DOHH2 (cell line): Measurements from ENCODE around the gene ARHGEF9.
"Not testable (repeated sequence)": the region's sequence is repeated elsewhere in the genome, so short reads cannot be mapped to it uniquely, and the experiment has no call there.

Source experiments
- H3F3A ChIP-seq: fragments of 200-600 bp; sonication (generic), shearing (Covaris generic); 2 replicates; pipeline ENCODE4 v1.6.0; 2016; ENCODE audit warnings: antibody characterized with exemption, mild to moderate bottlenecking; ENCODE audit not compliant: control insufficient read depth, insufficient read depth
- H3K27ac ChIP-seq: fragments of 200-600 bp; sonication (generic); 2 replicates; pipeline ENCODE4 v1.5.1; 2014; ENCODE audit warnings: low read depth, mild to moderate bottlenecking, low read length, moderate library complexity
- H3K27me3 ChIP-seq: fragments of 200-600 bp; sonication (generic); 2 replicates; pipeline ENCODE4 v1.6.1; 2014; ENCODE audit warnings: mild to moderate bottlenecking, low read length, mixed read lengths; ENCODE audit not compliant: control insufficient read depth
- H3K36me3 ChIP-seq: fragments of 200-600 bp; sonication (generic); 2 replicates; pipeline ENCODE4 v1.6.1; 2014; ENCODE audit warnings: mild to moderate bottlenecking, low read length, moderate library complexity, mixed read lengths; ENCODE audit not compliant: control insufficient read depth
- H3K4me1 ChIP-seq: fragments of 200-600 bp; sonication (generic); 2 replicates; pipeline ENCODE4 v1.6.1; 2014; ENCODE audit warnings: mild to moderate bottlenecking, low read length, mixed read lengths; ENCODE audit not compliant: control insufficient read depth
- H3K4me2 ChIP-seq: fragments of 200-600 bp; sonication (generic); 2 replicates; pipeline ENCODE4 v1.6.0; 2014; ENCODE audit warnings: mild to moderate bottlenecking, low read length, moderate library complexity
- H3K4me3 ChIP-seq: fragments of 200-600 bp; sonication (generic); 2 replicates; pipeline ENCODE4 v1.5.1; 2014; ENCODE audit warnings: mild to moderate bottlenecking, low read length, mixed read lengths
- H3K79me2 ChIP-seq: fragments of 200-600 bp; sonication (generic); 2 replicates; pipeline ENCODE4 v1.6.1; 2014; ENCODE audit warnings: mild to moderate bottlenecking, low read length, mixed read lengths; ENCODE audit not compliant: control insufficient read depth
- H3K9me2 ChIP-seq: fragments of 200-600 bp; sonication (generic); replicated peaks from 2 replicates; pipeline ENCODE4 v1.6.1; 2014; ENCODE audit warnings: mild to moderate bottlenecking, low read length, mixed read lengths; ENCODE audit not compliant: control insufficient read depth
- H3K9me3 ChIP-seq: fragments of 200-600 bp; sonication (generic); 2 replicates; pipeline ENCODE4 v1.6.1; 2014; ENCODE audit warnings: antibody characterized with exemption, low read length, mixed read lengths; ENCODE audit not compliant: control insufficient read depth, insufficient read depth
- H4K20me1 ChIP-seq: fragments of 200-600 bp; sonication (generic); 2 replicates; pipeline ENCODE4 v1.6.0; 2014; ENCODE audit warnings: low read depth, mild to moderate bottlenecking, antibody characterized with exemption, low read length, moderate library complexity; ENCODE audit not compliant: control insufficient read depth, insufficient read depth
- CTCF ChIP-seq: fragments of 200-600 bp; sonication (generic); IDR thresholded peaks from one replicate; pipeline ENCODE4 v1.5.1; 2014; ENCODE audit warnings: antibody characterized with exemption, mild to moderate bottlenecking, low read depth, low read length; ENCODE audit not compliant: poor library complexity, severe bottlenecking
- EZH2phosphoT487 ChIP-seq: fragments of 200-600 bp; sonication (generic); IDR thresholded peaks from 2 replicates; pipeline ENCODE4 v1.6.1; 2017; ENCODE audit warnings: borderline replicate concordance, mild to moderate bottlenecking, antibody characterized with exemption, low read length, moderate library complexity, mixed read lengths

The ARHGEF9 gene

DNA sequence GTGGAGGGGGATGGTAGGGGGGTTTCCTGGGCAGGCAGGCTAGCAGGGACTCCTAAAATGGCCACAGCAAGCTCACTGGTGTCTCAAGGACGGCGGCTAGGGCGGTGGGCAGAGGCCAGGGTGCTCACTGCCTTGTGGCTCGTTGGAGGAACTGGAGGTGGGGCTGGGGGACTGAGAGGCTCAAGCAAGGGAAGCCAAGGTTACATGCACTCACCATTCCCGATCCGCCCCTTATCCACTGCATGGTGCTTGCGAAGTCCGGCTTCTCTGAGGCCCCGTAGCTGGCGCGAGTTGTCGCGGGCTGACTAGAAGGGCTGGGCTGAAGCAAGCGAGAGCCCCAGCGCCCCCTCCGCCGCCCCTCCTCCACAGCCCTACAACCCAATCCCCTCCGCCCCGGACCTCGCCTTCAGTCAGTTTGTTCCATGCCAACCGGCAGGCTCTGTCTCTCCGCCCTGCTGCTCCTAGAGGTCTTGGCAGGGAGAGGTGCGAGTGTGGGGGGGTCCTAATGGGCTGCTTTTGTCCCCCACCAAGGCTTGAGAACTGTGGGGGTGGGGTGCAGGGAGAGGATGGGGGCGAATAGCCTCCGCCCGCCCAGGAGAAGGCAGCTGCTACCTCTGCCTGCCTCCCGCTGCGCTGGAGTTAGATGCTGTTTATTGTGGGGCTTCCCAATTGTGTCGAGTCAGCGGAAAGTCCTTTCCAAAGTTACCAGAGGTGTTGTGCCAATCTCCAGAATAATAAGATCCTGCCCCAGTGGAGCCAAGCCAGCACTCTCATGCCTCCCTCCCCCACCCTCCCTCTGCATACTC is at the start of gene ARHGEF9:
ARHGEF9 (minus strand) TSS at position 313 of the 806 bp plus-strand sequence; CDS start at position 244, 69 bp downstream.
- Histone ChIP-seq H3K4me1 (no peaks in the 10 kb centered on the region), H3K36me3 (no peaks in the 10 kb centered on the region), H3F3A (no peaks in the 10 kb centered on the region), H3K9me3 (no peaks in the 10 kb centered on the region), H3K27me3 (no peaks in the 10 kb centered on the region), H3K79me2 (no peaks in the 10 kb centered on the region), H3K27ac (no peak within 1 kb of the TSS), H3K4me2 (no peak within 1 kb of the TSS), H4K20me1 (no peaks in the 10 kb centered on the region), H3K9me2 (no peaks in the 10 kb centered on the region), H3K4me3 (no peak within 1 kb of the TSS)
- TF ChIP-seq CTCF (no peak), EZH2phosphoT487 (no peak)

- H3K79me2 ChIP-seq, H3K27ac ChIP-seq, H3K4me1 ChIP-seq, H3K9me3 ChIP-seq, H3K9me2 ChIP-seq, H3K36me3 ChIP-seq, H3K4me2 ChIP-seq, H3K27me3 ChIP-seq, H4K20me1 ChIP-seq, H3K4me3 ChIP-seq, H3F3A ChIP-seq: not testable (repeated sequence)
Observed at GRCh38 chrX:63825446-63825845, 40.4 kb upstream of the ARHGEF9 start.

DNA sequence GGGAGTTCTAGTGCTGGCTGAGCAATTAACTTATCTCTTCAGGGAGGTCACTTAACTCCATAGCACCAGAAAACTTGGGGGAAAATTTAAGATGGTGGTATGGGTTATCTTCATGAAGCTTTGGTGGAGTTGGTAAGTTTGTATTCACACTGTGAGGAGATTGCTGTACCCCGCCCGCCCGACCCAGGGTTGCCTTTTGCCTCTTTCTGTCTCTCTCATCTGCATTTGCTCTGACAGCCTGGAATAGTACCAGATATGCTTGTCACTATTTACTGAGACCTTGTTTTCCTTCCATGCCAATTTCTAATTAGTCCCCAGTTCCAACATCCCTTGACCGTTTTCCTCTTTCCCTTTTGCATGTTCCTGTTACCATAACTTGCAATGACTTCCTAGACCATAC is 33.1 kb upstream of the ARHGEF9 start:
- H3K27ac ChIP-seq: no peak overlapping the region
- H3K9me2 ChIP-seq: no peaks in the 10 kb centered on the region
- H3K79me2 ChIP-seq: no peaks in the 10 kb centered on the region
- H3K4me3 ChIP-seq: no peak overlapping the region
- no peaks in the 10 kb centered on the region for H3K9me3 ChIP-seq
- H3K4me1 ChIP-seq: no peaks in the 10 kb centered on the region
- no peak for TF ChIP-seq EZH2phosphoT487
- no peak for TF ChIP-seq CTCF
- no peaks in the 10 kb centered on the region for H3K36me3 ChIP-seq
- no peaks in the 10 kb centered on the region for H3K27me3 ChIP-seq
- no peaks in the 10 kb centered on the region for H4K20me1 ChIP-seq
- H3F3A ChIP-seq: no peaks in the 10 kb centered on the region
- no peak overlapping the region for H3K4me2 ChIP-seq

GRCh38 chrX:63817696-63818095 is 32.7 kb upstream of the ARHGEF9 start:
- Histone ChIP-seq H3K36me3 (no peaks in the 10 kb centered on the region), H3F3A (no peaks in the 10 kb centered on the region), H3K79me2 (no peaks in the 10 kb centered on the region), H3K9me2 (no peaks in the 10 kb centered on the region), H3K4me1 (no peaks in the 10 kb centered on the region), H3K27ac (no peak overlapping the region), H3K27me3 (no peaks in the 10 kb centered on the region), H3K9me3 (no peaks in the 10 kb centered on the region), H3K4me3 (no peak overlapping the region), H3K4me2 (no peak overlapping the region), H4K20me1 (no peaks in the 10 kb centered on the region)
- TF ChIP-seq EZH2phosphoT487: no peak
